Adrenal gland (tissue), 5 donors: ENCODE measurements around the gene RNF44.
A peak's percentile ranks its signal among the peaks of the same experiment; 100 is the strongest.

ENCODE experiments used
- CTCF ChIP-seq, 6 experiments: fragments of 450-650 bp in 4 of 6; fragments of 200-600 bp in 2 of 6; sonication (generic) in 1 of 6; IDR thresholded peaks; 1 replicate in 5 of 6; 2 replicates in 1 of 6; pipeline versions ENCODE4 v1.5.1 to v1.8.0; 2016 to 2021; ENCODE audit warnings: antibody characterized with exemption in 6 of 6, mild to moderate bottlenecking in 2 of 6, moderate library complexity in 1 of 6
- POLR2A ChIP-seq, 2 donors: fragments of 450-650 bp; IDR thresholded peaks; one replicate each; pipeline ENCODE4 v1.6.1; 2017; ENCODE audit warnings: antibody characterized with exemption in 2 of 2, mild to moderate bottlenecking in 2 of 2, moderate library complexity in 1 of 2
- donor health status: DM: no; HTN: no; CAD: no.

- TF ChIP-seq CTCF (IDR thresholded peaks at IDR 0.05) (no peak), POLR2A (IDR thresholded peaks at IDR 0.05) (peak; percentile 67 to 82)
Observed at GRCh38 chr5:176536902-176537553, at the start of gene RNF44.
